ENCODE results near the gene HOXC10.

The HOXC10 gene

DNA sequence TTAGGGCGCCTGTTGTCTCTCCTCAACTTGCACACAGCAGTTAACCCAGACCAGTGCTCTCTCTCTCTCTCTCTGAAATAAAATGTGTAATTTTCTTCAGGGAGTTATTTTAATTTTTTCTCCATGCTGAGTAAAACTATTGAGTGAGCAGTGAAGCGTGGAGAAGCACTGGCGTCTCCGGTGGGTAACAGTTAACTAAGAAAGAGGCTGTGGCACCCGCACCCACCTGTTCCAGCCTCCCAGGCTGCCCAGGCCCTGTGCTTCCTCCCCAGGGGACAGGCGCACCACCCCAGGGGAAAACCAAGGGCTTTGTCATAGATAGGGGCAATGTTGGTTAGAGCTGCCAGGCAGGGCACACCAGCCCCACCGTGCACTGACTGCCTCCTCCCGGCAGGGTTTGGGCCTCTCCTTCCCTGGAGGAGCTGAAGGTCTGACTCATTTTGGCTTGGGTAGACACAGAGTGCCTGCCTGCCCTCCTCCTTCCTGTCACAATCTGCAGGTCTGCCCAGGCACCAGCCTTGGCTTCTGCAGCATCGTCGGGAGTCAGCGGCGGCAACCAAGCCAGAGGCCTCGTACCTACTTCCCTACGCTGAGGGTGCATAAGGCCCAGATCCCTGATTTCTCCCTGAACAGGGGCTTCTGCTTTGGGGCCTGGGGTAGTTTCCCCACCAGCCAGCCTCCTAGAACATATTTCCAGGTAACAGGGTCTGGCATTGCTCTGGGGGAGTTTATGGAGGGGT is 51.8 kb downstream of the HOXC10 start:
- TF ChIP-seq, protein P1, sequence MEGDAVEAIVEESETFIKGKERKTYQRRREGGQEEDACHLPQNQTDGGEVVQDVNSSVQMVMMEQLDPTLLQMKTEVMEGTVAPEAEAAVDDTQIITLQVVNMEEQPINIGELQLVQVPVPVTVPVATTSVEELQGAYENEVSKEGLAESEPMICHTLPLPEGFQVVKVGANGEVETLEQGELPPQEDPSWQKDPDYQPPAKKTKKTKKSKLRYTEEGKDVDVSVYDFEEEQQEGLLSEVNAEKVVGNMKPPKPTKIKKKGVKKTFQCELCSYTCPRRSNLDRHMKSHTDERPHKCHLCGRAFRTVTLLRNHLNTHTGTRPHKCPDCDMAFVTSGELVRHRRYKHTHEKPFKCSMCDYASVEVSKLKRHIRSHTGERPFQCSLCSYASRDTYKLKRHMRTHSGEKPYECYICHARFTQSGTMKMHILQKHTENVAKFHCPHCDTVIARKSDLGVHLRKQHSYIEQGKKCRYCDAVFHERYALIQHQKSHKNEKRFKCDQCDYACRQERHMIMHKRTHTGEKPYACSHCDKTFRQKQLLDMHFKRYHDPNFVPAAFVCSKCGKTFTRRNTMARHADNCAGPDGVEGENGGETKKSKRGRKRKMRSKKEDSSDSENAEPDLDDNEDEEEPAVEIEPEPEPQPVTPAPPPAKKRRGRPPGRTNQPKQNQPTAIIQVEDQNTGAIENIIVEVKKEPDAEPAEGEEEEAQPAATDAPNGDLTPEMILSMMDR (IDR thresholded peaks at IDR 0.05): no peak

DNA sequence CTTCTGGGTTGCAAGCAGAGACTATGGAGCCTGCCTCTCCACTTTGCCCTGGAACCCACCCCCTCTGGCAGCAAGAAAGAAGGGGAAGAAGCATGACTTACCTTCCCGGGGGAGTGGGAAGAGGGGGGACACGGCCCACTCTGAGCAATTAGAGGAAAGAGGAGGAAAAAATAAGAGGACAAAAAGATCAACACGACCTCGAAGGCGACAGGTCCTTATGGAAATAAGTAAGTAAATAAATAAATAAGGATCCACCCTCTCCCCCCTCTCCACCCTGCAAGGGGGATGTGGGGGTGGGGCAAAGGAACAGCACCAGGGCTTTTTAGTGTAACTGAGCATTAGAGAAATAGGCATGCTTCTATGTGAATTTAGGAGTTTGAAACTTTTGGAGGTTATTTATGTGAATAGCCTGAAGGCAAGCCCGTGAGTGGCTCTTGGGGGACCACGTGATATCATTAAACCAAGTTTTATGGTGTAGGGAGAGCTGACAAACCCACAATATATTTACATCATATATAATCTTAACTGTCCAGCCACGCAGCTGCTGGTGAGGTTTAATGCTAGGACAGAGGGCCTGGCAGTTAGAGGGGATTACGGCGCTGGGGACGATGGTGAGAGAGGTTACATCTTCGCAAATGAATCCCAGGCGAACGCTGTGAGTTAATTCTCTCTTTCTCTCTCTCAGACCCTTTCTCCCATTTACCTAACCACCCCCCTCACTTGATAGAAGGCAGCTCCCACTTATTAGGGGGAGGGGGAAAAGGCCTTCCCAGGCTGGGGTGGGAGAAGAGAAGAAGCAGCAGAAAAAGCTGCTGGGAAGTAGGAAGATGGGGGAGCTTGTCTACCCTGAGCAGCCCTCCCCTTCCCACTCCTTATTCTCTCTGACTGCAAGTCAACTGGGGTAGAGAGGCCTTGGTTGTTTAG is 52.7 kb downstream of the HOXC10 start:
- TF ChIP-seq, protein P1 (IDR thresholded peaks at IDR 0.05): no peak

DNA sequence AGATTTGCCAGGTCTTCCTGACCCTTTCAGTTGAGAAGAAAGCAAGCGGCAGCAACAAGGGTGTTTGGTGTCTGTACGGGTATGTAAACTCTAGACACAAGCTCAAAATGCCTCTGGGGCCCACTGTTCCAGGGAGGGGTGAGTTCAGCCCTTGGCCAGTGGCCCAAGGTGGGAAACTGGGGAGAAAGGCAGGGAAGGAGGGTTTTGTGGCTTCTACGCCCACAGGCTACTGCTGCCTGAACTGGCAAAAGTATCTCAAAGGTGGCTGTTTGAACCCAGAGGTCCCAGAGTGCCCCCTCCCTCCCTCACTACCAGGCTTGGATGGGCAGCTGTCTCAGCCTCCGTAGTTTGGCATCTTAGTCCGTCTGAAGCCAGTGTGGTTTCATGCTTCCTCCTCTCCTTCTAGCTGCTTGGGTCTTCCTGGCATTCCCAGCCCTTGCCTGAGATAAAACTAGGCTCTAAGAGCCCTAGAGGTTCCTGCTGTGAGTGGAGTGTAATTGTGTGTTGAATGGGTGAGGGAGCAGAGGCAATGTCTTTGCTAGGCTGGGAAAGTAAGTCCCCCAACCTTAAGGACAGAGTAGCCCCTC is 53.4 kb downstream of the HOXC10 start:
- TF ChIP-seq, protein P1 (IDR thresholded peaks at IDR 0.05): no peak

DNA sequence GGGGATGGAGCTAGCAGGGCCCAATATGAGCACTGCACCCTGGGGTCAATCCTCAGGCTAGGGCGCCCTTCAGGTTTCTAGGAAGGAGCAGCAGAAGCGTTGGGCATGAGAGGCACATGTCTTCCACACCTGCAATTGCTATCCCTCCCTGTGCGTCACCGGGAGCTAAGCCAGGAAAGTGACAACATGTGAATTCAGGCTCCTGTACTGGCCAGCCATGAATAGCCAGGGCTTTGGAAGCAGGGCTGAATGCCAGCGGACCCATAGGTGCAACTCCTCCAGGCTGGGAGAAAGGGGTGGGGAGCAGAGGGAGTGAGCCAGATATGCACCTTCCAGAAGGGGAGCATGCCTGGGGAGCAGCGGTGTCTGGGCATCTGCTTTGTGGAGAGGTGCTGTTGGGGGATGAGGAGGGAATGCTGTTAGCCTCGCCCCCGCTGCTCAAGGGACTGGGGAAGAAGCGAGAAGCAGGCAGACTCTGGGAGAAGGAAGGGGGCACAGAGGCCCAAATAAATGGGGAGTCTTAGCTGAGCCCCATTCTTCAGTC is 54.0 kb downstream of the HOXC10 start:
- TF ChIP-seq, protein P1 (IDR thresholded peaks at IDR 0.05): no peak

DNA sequence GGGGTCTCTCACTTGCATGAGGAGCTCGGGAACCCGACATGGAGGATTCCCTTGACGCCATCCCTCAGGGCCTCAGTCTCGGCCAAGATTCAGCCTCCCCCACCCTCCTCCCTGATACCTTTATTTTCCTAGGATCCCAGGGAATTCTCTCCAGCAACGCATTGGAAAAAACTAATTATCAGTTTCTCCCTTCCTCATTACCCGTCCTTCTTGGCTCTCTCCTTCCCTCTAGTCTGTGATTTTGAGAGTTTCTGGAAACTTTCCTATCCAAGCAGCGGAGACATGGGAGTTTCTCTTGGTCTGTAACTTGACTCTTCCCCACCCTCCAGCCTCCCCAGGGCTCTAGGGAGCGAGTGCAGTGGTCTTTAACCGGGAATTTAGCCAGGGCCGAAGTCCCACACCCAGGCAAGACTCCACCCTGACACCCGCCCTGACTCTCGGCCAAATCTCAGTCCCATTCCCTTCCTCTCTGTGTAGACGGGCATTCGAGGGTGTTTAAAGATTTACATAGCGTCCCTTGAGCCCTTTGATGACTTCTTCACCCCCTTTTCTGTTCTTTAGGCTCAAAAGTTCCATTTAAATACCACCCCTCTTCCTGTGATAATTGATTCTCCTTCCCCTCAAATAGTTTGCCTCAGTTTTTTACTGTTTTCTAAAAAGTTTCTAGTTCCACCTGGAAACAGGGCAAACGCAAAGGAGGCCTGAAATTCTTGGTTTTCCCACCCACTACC is 54.6 kb downstream of the HOXC10 start:
- TF ChIP-seq, protein P1 (IDR thresholded peaks at IDR 0.05): no peak
